Stimulated activated CD4-positive, alpha-beta T cell treated with anti-CD3 and anti-CD28 coated beads, Interleukin-12 subunit alpha, Interleukin-12 subunit beta, amount 100 ng/mL, for 24 hours (primary cell): ENCODE results near the gene WNT9A.
A peak's percentile ranks its signal among the peaks of the same experiment; 100 is the strongest.

ENCODE experiments used
- DNase-seq, 2 experiments: peaks; one replicate each; pipeline ENCODE4 v3.0.0-alpha.2; 2020; ENCODE audit warnings: low read depth in 2 of 2

Gene WNT9A

GRCh38 chr1:227954163-227954850 is 6.6 kb upstream of the WNT9A start:
- no peak for DNase-seq

DNA sequence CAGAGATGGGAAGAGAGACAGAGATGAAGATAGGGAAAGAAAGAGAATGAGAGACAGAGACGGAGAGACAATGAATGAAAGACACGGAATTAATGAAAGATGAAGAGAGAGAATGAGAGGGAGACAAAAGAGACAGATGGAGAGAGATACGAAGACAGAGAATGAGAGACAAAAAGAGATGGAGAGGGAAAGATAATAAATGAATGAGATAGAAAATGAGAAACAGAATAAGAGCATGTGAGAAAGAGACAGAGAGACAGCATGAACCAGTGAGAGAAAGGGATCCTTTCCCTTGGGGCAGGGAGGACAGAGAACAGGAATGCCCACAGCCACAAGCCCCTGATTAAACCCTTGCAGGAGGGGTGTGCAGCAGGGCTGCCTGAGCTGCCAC is 5.3 kb upstream of the WNT9A start:
- DNase-seq, result no peak

DNA sequence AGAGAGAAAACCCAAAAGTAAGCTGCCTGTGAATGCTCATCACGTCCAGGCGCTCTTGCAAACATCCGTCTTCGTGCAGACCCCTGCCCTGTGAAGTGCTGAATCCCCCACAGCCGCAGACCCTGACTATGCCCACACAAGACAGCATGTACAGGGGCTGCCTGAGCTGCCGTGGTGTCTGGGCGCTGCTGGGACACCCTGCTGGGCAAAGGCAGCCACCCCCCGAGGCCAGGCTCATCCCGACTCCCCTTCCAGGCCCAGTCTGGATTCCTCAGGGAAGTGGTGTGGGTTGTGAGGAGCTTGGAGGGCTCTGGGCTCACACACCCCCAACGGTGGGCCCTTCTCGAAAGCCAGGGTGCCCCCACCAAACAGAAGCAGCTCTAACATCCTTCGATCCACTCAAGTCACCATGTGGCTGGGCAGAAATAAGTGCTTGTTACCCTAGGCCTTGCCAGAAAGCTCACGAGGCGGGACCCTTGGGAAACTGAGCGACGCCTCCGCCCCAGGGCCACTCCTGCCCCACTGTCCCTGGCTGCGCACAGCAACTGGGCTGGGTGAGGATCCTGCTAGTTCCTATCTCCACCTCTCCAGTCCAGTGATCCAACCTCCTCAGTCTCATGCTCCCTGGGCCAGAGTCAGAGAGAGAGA is 4.8 kb upstream of the WNT9A start:
- no peak for DNase-seq

DNA sequence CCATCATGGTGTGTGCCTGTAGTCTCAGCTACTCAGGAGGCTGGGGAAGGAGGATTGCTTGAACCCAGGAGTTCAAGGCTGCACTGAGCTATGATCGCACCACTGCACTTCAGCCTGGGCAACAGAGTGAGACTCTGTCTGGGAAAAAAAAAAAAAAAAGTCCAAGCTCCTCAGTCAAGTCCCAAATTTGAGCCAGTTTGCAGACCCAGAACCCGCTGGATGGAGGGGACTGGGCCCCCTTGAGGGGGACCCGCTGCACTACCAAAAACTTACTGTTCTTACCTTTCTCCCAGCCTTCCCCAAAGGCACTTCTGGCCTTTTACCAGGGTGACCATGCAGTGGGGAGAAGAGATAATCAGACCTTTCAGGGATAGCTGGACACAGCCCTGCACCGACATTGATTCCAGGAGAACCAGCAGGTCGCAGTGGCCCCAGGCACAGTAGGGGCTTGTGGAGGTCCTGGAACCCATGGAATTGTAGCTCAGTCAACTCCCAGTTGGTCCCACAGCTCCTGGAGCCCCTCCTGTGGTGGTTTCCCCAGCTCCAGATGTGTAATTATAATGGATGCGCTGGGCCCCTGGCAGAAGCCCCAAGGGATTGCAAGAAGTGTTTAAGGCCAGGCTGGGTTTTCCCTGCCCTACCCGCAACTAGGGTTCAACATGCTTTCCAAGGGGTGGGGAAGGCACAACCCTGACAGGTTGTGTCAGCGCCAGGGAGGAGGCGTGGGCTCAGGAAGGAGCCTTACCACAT is 4.1 kb upstream of the WNT9A start:
- DNase-seq, result no peak

GRCh38 chr1:227950735-227951346 is 3.1 kb upstream of the WNT9A start:
- no peak for DNase-seq

DNA sequence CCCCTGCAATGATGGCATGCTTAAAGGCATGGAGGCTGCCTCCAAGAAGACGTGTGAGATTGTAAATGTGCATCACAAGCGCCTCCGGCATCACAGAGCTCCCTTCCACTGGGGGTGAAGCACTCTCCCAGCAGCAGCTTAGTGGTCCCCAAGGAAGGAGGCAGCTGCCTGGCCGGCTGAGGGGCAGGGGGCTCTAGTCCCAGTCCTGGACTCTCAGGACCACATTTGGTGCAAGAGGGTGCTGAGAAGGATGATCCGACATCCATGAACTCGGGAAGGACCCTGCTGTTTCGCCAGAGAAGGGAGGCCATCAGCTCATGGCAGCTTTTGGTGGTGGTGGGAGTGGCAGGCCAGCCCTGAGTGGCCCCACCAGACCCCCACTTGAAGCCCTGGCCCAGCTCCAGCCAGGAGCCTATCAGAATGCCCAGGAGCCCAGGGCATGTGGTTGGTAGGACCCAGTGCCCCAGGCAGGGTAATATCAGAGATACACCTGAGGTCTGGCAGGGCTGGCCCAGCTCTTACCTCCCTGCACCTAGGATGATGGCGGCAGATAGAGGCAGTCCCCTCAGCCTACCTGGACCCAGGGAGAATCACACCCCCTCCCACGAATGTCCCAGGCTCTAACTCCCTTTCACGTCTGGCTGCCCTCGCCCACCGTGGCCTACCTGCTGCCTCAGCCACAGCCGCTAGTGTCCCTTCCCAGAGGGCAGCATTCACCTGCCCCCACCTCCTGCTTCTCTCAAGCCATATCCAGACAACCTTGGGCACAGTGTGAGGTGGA is 2.4 kb upstream of the WNT9A start:
- no peak for DNase-seq

- no peak for DNase-seq
Observed at GRCh38 chr1:227949341-227949921, 1.7 kb upstream of the WNT9A start.

GRCh38 chr1:227948493-227949260 is 945 bp upstream of the WNT9A start:
- no peak for DNase-seq

- DNase-seq, result no peak
Observed at GRCh38 chr1:227947386-227947675, 401 bp downstream of the WNT9A start.

GRCh38 chr1:227946624-227947385 is 927 bp downstream of the WNT9A start:
- DNase-seq, result peak; percentile 12 to 36

- DNase-seq, result no peak
Observed at GRCh38 chr1:227945891-227946623, 1.7 kb downstream of the WNT9A start.

- DNase-seq, result no peak
Observed at GRCh38 chr1:227944931-227945890, 2.5 kb downstream of the WNT9A start.

DNA sequence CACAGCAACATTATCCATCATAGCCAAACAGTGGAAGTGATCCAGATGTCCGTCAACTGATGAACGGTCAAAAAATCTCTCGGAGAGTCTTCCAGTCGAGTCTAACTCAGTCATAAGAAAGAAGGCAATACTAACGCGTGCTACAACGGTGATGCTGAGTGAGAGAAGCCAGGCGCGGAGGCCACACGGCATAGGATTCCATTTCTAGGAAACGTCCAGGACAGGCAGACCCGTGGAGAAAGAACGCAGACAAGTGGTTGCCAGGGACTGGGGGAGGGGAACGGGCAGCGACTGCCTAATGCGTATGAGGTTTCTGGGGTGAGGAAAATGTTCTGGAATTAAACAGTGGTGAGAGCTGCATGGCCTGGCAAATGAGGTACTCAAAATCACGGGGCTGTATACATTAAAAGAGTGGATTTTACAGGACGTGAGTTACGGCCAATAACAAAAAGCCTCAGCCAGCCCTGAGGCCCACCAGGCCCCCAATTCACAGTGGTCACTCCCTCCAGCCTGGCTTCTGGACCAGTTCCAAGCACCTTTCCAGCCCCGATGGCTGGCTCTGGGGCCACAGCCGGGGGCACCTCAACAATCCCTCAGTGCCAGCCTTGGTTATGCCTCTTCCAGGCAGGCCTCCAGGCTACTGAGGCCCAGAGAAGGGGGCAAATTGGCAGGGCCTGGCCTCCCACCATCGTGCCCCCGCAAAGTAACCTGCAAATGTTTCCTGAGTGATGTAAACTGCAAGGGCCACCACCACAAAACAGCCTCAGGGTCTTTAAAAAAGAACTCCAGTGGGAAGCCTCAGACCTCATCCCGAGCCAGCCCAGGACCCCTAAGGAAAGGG is 3.4 kb downstream of the WNT9A start:
- no peak for DNase-seq

DNA sequence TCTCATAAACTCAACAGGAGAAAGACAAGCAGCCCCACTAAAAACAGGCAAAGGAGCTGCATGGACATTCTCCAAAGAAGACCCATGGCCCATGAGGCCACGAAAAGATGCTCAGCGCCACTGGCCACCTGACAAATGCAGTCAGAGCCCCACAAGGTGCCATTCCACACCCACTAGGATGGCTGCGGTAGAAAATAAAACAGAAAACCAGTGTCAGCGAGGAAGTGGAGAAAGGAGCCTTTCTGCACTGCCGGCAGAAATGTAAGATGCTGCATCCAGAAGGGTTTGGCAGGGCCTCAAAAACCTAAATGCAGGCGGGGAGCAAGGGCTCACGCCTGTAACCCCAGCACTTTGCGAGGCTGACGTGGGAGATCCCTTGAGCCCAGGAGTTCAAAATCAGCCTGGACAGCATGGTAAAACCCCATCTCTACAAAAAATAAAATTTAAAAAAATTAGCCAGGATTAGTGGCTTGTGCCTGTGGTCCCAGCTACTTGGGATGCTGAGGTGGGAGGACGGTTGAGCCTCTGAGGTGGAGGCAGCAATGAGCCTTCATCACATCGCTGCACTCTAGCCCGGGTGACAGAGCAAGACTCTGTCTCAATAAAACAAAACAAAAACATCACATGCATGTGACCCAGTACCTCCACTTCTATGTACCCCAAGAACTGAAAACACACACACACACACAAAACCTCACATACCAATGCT is 4.2 kb downstream of the WNT9A start:
- DNase-seq, result no peak

GRCh38 chr1:227942716-227943261 is 4.9 kb downstream of the WNT9A start:
- no peak for DNase-seq

GRCh38 chr1:227942021-227942715 is 5.6 kb downstream of the WNT9A start:
- DNase-seq, result no peak
